ENCODE measurements around the gene CAPN5. TPM values are rescaled to one million over a fixed set of nuclear protein-coding genes. Genes with fewer than 3 reads are reported as not detected.
A peak's percentile ranks its signal among the peaks of the same experiment; 100 is the strongest.

CAPN5 gene
- total RNA-seq, 1 donor from 2014 or later: 7.4 TPM

DNA sequence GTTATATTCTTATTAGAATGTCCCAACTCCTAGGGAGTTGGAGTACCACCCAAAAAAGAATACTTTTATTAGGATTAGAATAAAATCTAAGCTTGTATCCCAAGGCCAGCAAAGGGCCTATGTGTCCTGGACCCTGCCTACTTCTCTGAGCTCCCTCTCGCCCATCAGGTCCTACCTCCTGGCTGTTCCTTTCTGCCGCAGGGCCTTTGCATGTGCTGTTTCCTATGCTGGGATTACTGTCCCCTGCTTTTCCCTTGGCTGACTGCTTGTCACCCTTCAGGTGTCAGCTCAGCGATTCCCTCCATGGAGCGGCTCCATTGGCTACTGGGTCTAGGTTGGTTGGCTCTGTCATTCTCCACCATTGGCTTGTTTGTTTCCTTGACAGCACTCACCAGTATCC lies 74.7 kb downstream of the CAPN5 start:
- no peak overlapping the region for H3K27ac Mint-ChIP-seq
- no peak overlapping the region for H3K4me3 Mint-ChIP-seq
- H3K4me1 Mint-ChIP-seq: peaks cover 23% of the 10 kb centered on the region
- no peaks in the 10 kb centered on the region for H3K9me3 Mint-ChIP-seq
- Histone ChIP-seq H3K4me1 (peaks cover 9% of the 10 kb centered on the region), H3K27me3 (no peaks in the 10 kb centered on the region), H4K20me1 (ENCODE audit: low read depth) (no peaks in the 10 kb centered on the region), H3K9ac (no peak overlapping the region), H3K27ac (no peak overlapping the region), H3K4me3 (no peak overlapping the region), H3K36me3 (no peaks in the 10 kb centered on the region), H3F3A (ENCODE audit: low read depth) (no peaks in the 10 kb centered on the region), H3K79me2 (ENCODE audit: low read depth) (no peaks in the 10 kb centered on the region), H2AFZ (replicated peaks) (no peak overlapping the region), H3K4me2 (no peak overlapping the region), H3K9me3 (ENCODE audit: low read depth) (no peaks in the 10 kb centered on the region)
- H3K27me3 Mint-ChIP-seq (ENCODE audit: insufficient read depth, low read depth): peaks cover 6% of the 10 kb centered on the region
- no peaks in the 10 kb centered on the region for H3K36me3 Mint-ChIP-seq
- TF ChIP-seq EZH2 (IDR thresholded peaks at IDR 0.05) (no peak), EZH2phosphoT487 (IDR thresholded peaks at IDR 0.05) (no peak)
- TF ChIP-seq, protein P1, sequence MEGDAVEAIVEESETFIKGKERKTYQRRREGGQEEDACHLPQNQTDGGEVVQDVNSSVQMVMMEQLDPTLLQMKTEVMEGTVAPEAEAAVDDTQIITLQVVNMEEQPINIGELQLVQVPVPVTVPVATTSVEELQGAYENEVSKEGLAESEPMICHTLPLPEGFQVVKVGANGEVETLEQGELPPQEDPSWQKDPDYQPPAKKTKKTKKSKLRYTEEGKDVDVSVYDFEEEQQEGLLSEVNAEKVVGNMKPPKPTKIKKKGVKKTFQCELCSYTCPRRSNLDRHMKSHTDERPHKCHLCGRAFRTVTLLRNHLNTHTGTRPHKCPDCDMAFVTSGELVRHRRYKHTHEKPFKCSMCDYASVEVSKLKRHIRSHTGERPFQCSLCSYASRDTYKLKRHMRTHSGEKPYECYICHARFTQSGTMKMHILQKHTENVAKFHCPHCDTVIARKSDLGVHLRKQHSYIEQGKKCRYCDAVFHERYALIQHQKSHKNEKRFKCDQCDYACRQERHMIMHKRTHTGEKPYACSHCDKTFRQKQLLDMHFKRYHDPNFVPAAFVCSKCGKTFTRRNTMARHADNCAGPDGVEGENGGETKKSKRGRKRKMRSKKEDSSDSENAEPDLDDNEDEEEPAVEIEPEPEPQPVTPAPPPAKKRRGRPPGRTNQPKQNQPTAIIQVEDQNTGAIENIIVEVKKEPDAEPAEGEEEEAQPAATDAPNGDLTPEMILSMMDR (IDR thresholded peaks at IDR 0.05): no peak
- no peak for DNase-seq (ENCODE audit: low spot score)

DNA sequence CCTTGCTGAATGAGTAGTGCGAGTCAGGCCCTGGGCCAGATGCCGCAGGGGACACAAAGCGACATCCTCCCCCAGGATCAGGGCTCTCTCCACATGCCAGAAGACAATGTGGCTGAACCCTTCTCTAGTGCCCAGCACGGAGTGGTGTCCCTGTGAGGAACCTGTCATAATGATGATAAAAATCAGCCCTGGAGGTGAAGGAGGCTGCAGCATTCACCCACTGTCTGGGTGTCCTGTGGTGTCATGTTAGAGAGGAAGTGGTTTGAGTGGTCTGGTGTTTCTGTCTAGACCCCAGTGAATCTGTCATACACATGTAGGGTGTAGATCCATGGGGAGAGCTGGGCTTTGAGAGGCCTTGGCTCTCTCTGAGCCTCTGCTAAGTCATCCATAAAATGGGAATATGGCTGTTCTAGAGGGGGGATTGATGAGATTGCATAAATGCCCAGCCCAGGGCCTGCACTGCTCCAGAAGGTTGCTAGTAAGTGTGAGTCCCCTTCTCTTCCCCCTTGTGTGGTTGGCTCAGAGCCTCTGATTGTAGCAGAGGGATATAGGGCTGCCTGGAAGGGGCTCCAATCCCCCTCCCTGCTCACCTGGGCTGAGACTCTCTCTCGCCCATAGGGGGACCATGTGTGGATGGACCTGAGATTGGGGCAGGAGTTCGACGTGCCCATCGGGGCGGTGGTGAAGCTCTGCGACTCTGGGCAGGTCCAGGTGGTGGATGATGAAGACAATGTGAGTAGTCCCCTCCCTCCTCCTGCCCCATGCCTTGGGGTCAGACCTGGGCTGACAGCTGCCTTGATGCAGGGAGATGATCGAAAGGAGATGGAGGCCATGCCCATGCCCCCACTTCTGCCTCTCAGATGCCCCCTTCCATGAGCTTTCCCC lies 75.6 kb downstream of the CAPN5 start:
- H3K9me3 Mint-ChIP-seq: no peaks in the 10 kb centered on the region
- Histone ChIP-seq H3K27me3 (peaks cover 2% of the 10 kb centered on the region), H3K9me3 (ENCODE audit: low read depth) (no peaks in the 10 kb centered on the region), H3K9ac (no peak overlapping the region), H3F3A (ENCODE audit: low read depth) (peaks cover 5% of the 10 kb centered on the region), H3K79me2 (ENCODE audit: low read depth) (no peaks in the 10 kb centered on the region), H3K4me2 (no peak overlapping the region), H3K27ac (no peak overlapping the region), H3K4me1 (peaks cover 17% of the 10 kb centered on the region), H4K20me1 (ENCODE audit: low read depth) (no peaks in the 10 kb centered on the region), H2AFZ (replicated peaks) (no peak overlapping the region), H3K4me3 (no peak overlapping the region), H3K36me3 (no peaks in the 10 kb centered on the region)
- peaks cover 9% of the 10 kb centered on the region for H3K27me3 Mint-ChIP-seq (ENCODE audit: insufficient read depth, low read depth)
- peak overlapping the region; percentile 40 for H3K27ac Mint-ChIP-seq
- no peak for DNase-seq (ENCODE audit: low spot score)
- peaks cover 26% of the 10 kb centered on the region for H3K4me1 Mint-ChIP-seq
- H3K4me3 Mint-ChIP-seq: no peak overlapping the region
- no peaks in the 10 kb centered on the region for H3K36me3 Mint-ChIP-seq
- TF ChIP-seq EZH2 (IDR thresholded peaks at IDR 0.05) (no peak), EZH2phosphoT487 (IDR thresholded peaks at IDR 0.05) (no peak)
- TF ChIP-seq, protein P1 (IDR thresholded peaks at IDR 0.05): no peak

DNA sequence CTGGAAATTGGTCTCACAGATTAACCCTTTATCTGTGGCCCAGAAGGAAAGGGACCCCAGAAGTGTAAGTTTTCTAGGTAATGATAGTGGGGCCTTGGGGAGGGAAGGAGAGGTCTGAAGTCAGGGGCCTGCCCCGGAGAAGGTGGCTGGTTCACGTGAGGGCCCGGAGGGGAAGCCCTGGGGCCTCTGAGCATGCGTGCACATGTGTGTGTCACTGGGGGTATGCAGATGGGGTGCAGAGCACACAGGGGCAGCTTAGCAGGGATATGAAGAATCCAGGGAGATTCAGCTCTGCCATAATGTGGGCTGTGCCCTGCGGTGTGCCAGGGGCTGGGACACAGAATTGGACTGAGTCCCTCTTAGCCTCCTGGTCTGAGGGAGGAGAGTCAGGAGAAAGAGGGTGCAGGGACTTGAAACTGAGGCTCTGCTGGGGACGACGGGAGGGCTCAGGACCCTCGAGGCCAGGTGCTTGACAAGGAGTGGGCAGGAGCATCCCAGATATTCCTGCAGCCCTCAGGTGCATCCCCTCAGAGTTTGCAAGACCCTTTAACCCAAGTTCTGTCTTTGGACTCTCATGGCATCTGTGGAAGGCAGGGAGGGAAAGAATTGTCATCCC lies 76.7 kb downstream of the CAPN5 start:
- no peak overlapping the region for H3K4me2 ChIP-seq
- no peaks in the 10 kb centered on the region for H3K36me3 ChIP-seq
- TF ChIP-seq, protein P1 (IDR thresholded peaks at IDR 0.05): no peak
- TF ChIP-seq EZH2phosphoT487 (IDR thresholded peaks at IDR 0.05) (no peak), EZH2 (IDR thresholded peaks at IDR 0.05) (no peak)
- no peak overlapping the region for H3K4me3 Mint-ChIP-seq
- no peaks in the 10 kb centered on the region for H3K79me2 ChIP-seq (ENCODE audit: low read depth)
- peaks cover 25% of the 10 kb centered on the region for H3K4me1 ChIP-seq
- no peaks in the 10 kb centered on the region for H3K9me3 Mint-ChIP-seq
- H3K27ac ChIP-seq: no peak overlapping the region
- peaks cover 17% of the 10 kb centered on the region for H3F3A ChIP-seq (ENCODE audit: low read depth)
- H3K9ac ChIP-seq: no peak overlapping the region
- no peaks in the 10 kb centered on the region for H3K36me3 Mint-ChIP-seq
- H3K27ac Mint-ChIP-seq: peak overlapping the region; percentile 59
- H3K9me3 ChIP-seq (ENCODE audit: low read depth): no peaks in the 10 kb centered on the region
- no peaks in the 10 kb centered on the region for H4K20me1 ChIP-seq (ENCODE audit: low read depth)
- peaks cover 36% of the 10 kb centered on the region for H3K4me1 Mint-ChIP-seq
- no peak overlapping the region for H3K4me3 ChIP-seq
- DNase-seq (ENCODE audit: low spot score): no peak
- no peak overlapping the region for H2AFZ ChIP-seq (replicated peaks)
- peaks cover 4% of the 10 kb centered on the region for H3K27me3 ChIP-seq
- H3K27me3 Mint-ChIP-seq (ENCODE audit: insufficient read depth, low read depth): peaks cover 9% of the 10 kb centered on the region

All from neural progenitor cell (in vitro differentiated cells).